COLO668 (cell line): ENCODE measurements around the gene UBL3.

Experiments used
- DNase-seq: peaks from one replicate; lab custom pipeline; 2025; ENCODE audit not compliant: unreplicated experiment; lab: John Stamatoyannopoulos, UW

Gene UBL3

GRCh38 chr13:29760544-29760943 lies 89.9 kb downstream of the UBL3 start:
- DNase-seq = no peak

- no peak for DNase-seq
Observed at GRCh38 chr13:29758531-29759114, 91.8 kb downstream of the UBL3 start.

GRCh38 chr13:29756506-29756905 lies 93.9 kb downstream of the UBL3 start:
- no peak for DNase-seq

GRCh38 chr13:29754473-29754806 lies 96.0 kb downstream of the UBL3 start:
- DNase-seq = no peak

- no peak for DNase-seq
Observed at GRCh38 chr13:29753618-29754472, 96.6 kb downstream of the UBL3 start.

- DNase-seq = no peak
Observed at GRCh38 chr13:29752175-29752574, 98.2 kb downstream of the UBL3 start.

- DNase-seq = no peak
Observed at GRCh38 chr13:29750183-29750530, 100.3 kb downstream of the UBL3 start.

GRCh38 chr13:29749401-29750182 lies 100.8 kb downstream of the UBL3 start:
- DNase-seq = no peak

GRCh38 chr13:29748097-29748496 lies 102.3 kb downstream of the UBL3 start:
- DNase-seq = no peak

- DNase-seq = no peak
Observed at GRCh38 chr13:29746148-29746677, 104.2 kb downstream of the UBL3 start.

- no peak for DNase-seq
Observed at GRCh38 chr13:29745704-29746103, 104.7 kb downstream of the UBL3 start.

GRCh38 chr13:29743201-29743786 lies 107.1 kb downstream of the UBL3 start:
- peak; percentile 39 for DNase-seq

GRCh38 chr13:29740961-29741360 lies 109.5 kb downstream of the UBL3 start:
- no peak for DNase-seq

- no peak for DNase-seq
Observed at GRCh38 chr13:29737061-29737460, 113.4 kb downstream of the UBL3 start.

GRCh38 chr13:29733147-29733611 lies 117.2 kb downstream of the UBL3 start:
- DNase-seq = no peak

- no peak for DNase-seq
Observed at GRCh38 chr13:29730253-29730652, 120.2 kb downstream of the UBL3 start.

GRCh38 chr13:29722415-29722814 lies 128.0 kb downstream of the UBL3 start:
- no peak for DNase-seq

- DNase-seq = no peak
Observed at GRCh38 chr13:29721766-29722165, 128.7 kb downstream of the UBL3 start.

- no peak for DNase-seq
Observed at GRCh38 chr13:29718694-29719093, 131.7 kb downstream of the UBL3 start.

- no peak for DNase-seq
Observed at GRCh38 chr13:29716493-29716892, 133.9 kb downstream of the UBL3 start.
